PC-9 (cell line): ENCODE data around the gene ERICH2. TPM values are rescaled to one million over a fixed set of nuclear protein-coding genes. Genes with fewer than 3 reads are reported as not detected.

Source experiments
- BruUV-seq: library from RNA; stranded (reverse); fragments of 400-500 nt; replicated peaks from 2 replicates; lab custom pipeline; 2021; lab: Mats Ljungman, UMichigan
- CTCF ChIA-PET: fragments of 300-600 bp; sonication (Branson Sonifier 250); formaldehyde crosslinking; loops from one replicate; lab custom pipeline; 2022; ENCODE audit warnings: antibody characterized with exemption; lab: Charles Lee
- POLR2A ChIA-PET: fragments of 300-600 bp; sonication (Branson Sonifier 250); formaldehyde crosslinking; loops from one replicate; lab custom pipeline; 2022; ENCODE audit warnings: antibody characterized with exemption; ENCODE audit not compliant: unreplicated experiment; lab: Charles Lee
- DNase-seq, 2 experiments: peaks; one replicate each; pipeline versions ENCODE4 v3.0.0 to v3.0.0-alpha.2; 2015 to 2022; ENCODE audit warnings: mixed read lengths in 1 of 2
- H2AFZ ChIP-seq: fragments of 200-600 bp; sonication (generic); 2 replicates; pipeline ENCODE4 v1.8.1; 2017; ENCODE audit warnings: antibody characterized with exemption
- H3F3A ChIP-seq: fragments of 200-600 bp; sonication (generic); 2 replicates; pipeline ENCODE4 v1.8.1; 2017; ENCODE audit warnings: antibody characterized with exemption, mild to moderate bottlenecking, low read depth; ENCODE audit not compliant: insufficient read depth
- H3K27ac ChIP-seq: fragments of 200-600 bp; sonication (generic); 2 replicates; pipeline ENCODE4 v1.6.1; 2016; ENCODE audit warnings: mixed run types
- H3K27me3 ChIP-seq: fragments of 200-600 bp; sonication (generic); 2 replicates; pipeline ENCODE4 v1.6.1; 2016; ENCODE audit warnings: low read depth, mixed run types; ENCODE audit not compliant: insufficient read depth
- H3K36me3 ChIP-seq: fragments of 200-600 bp; sonication (generic); 2 replicates; pipeline ENCODE4 v1.6.1; 2016; ENCODE audit warnings: low read depth, mixed run types
- H3K4me1 ChIP-seq: fragments of 200-600 bp; sonication (generic); replicated peaks from 2 replicates; pipeline ENCODE4 v1.6.1; 2016; ENCODE audit warnings: mixed run types; ENCODE audit not compliant: insufficient read depth
- H3K4me2 ChIP-seq: fragments of 200-600 bp; sonication (generic); 2 replicates; pipeline ENCODE4 v1.6.1; 2017; ENCODE audit warnings: mixed run types
- H3K4me3 ChIP-seq: fragments of 200-600 bp; sonication (generic); 2 replicates; pipeline ENCODE4 v1.6.1; 2016; ENCODE audit warnings: mixed run types
- H3K79me2 ChIP-seq: fragments of 200-600 bp; sonication (generic); 2 replicates; pipeline ENCODE4 v1.6.1; 2017; ENCODE audit warnings: low read depth, mixed run types
- H3K9me2 ChIP-seq: fragments of 200-600 bp; sonication (generic); 2 replicates; pipeline ENCODE4 v1.8.1; 2017; ENCODE audit warnings: mild to moderate bottlenecking; ENCODE audit not compliant: insufficient read depth
- H3K9me3 ChIP-seq: fragments of 200-600 bp; sonication (generic); 2 replicates; pipeline ENCODE4 v1.8.1; 2016; ENCODE audit warnings: low read depth; ENCODE audit not compliant: insufficient read depth
- H4K20me1 ChIP-seq: fragments of 200-600 bp; sonication (generic); 2 replicates; pipeline ENCODE4 v1.8.1; 2017; ENCODE audit not compliant: insufficient read depth
- CTCF ChIP-seq: fragments of 200-600 bp; sonication (generic); conservative IDR thresholded peaks from 2 replicates; pipeline ENCODE4 v1.6.1; 2017; ENCODE audit warnings: mixed run types, antibody characterized with exemption, mild to moderate bottlenecking, moderate library complexity
- EZH2 ChIP-seq: fragments of 200-600 bp; sonication (generic); IDR thresholded peaks from 2 replicates; pipeline ENCODE4 v1.8.0; 2017; ENCODE audit warnings: antibody characterized with exemption, low read depth
- intact Hi-C: fragments of 100-400 bp; cut with micrococcal nuclease; formaldehyde crosslinking; loops from one replicate; pipeline ENCODE4 v1.10.0; 2022; ENCODE audit not compliant: unreplicated experiment
- total RNA-seq: library from RNA; stranded (reverse); gene quantifications from 2 replicates; pipeline ENCODE4 v1.2.3, GENCODE V29; 2021

Gene ERICH2
- total RNA-seq, 1 experiment from 2014 or later = 2.0 TPM

- no TSS peak for BruUV-seq
- H4K20me1 ChIP-seq = no peaks in the 10 kb centered on the region
- POLR2A ChIA-PET = no interaction called here
These were observed 70.6 kb downstream of the ERICH2 start for GRCh38 chr2:170840717-170841210.

GRCh38 chr2:170842785-170843184 lies 72.6 kb downstream of the ERICH2 start:
- H3K4me2 ChIP-seq = no peak overlapping the region
- no peaks in the 10 kb centered on the region; the same call in 1 of the 2 replicates for H3K4me1 ChIP-seq
- H3K36me3 ChIP-seq = no peaks in the 10 kb centered on the region
- no peak for DNase-seq
- ChIA-PET POLR2A (interaction anchor here (0.6 kb wide), 1 partner anchor 43 kb away, joined by 4 read pairs; no protein-coding TSS in a partner anchor), CTCF (no interaction called here)
- no peaks in the 10 kb centered on the region; the same call in 1 of the 2 replicates for H3F3A ChIP-seq
- no peak overlapping the region for H3K27ac ChIP-seq
- H2AFZ ChIP-seq = no peak overlapping the region
- no peaks in the 10 kb centered on the region for H3K27me3 ChIP-seq
- no peaks in the 10 kb centered on the region for H3K9me3 ChIP-seq
- TF ChIP-seq EZH2 (no peak), CTCF (no peak)
- H3K79me2 ChIP-seq = no peaks in the 10 kb centered on the region
- BruUV-seq = no TSS peak
- intact Hi-C loops = no loop called here
- H3K4me3 ChIP-seq = no peak overlapping the region
- H4K20me1 ChIP-seq = no peaks in the 10 kb centered on the region
- H3K9me2 ChIP-seq = no peaks in the 10 kb centered on the region

More at GRCh38 chr2:170840717-170841210, 70.6 kb downstream of the ERICH2 start:
- Histone ChIP-seq H3K9me3 (no peaks in the 10 kb centered on the region), H3K27ac (no peak overlapping the region), H3F3A (no peaks in the 10 kb centered on the region; the same call in 1 of the 2 replicates), H3K4me3 (no peak overlapping the region), H3K36me3 (no peaks in the 10 kb centered on the region), H3K27me3 (no peaks in the 10 kb centered on the region), H2AFZ (no peak overlapping the region), H3K9me2 (no peaks in the 10 kb centered on the region), H3K4me1 (no peaks in the 10 kb centered on the region; the same call in 1 of the 2 replicates), H3K79me2 (no peaks in the 10 kb centered on the region), H3K4me2 (no peak overlapping the region)
- TF ChIP-seq CTCF = no peak
- no peak for TF ChIP-seq EZH2
- no peak for DNase-seq
- CTCF ChIA-PET = no interaction called here
- intact Hi-C loops = no loop called here

GRCh38 chr2:170843656-170844055 lies 73.5 kb downstream of the ERICH2 start:
- ChIA-PET POLR2A (no interaction called here), CTCF (no interaction called here)
- peak; percentile 17 to 64 for DNase-seq
- Histone ChIP-seq H3K4me2 (no peak overlapping the region), H3K79me2 (no peaks in the 10 kb centered on the region), H3K36me3 (no peaks in the 10 kb centered on the region), H3K4me3 (no peak overlapping the region), H4K20me1 (no peaks in the 10 kb centered on the region), H2AFZ (no peak overlapping the region), H3K9me3 (no peaks in the 10 kb centered on the region), H3K27ac (no peak overlapping the region), H3K9me2 (no peaks in the 10 kb centered on the region), H3F3A (no peaks in the 10 kb centered on the region; the same call in 1 of the 2 replicates), H3K27me3 (no peaks in the 10 kb centered on the region), H3K4me1 (no peaks in the 10 kb centered on the region; the same call in 1 of the 2 replicates)
- no peak for TF ChIP-seq EZH2
- TF ChIP-seq CTCF = no peak
- intact Hi-C loops = no loop called here
- BruUV-seq = no TSS peak
